GM18909 (cell line): ENCODE data around the gene DIP2B.
"Not testable (repeated sequence)": the region's sequence is repeated elsewhere in the genome, so short reads cannot be mapped to it uniquely, and the experiment has no call there.

Source experiments
- ATAC-seq: cut with Tn5 transposase; IDR thresholded peaks from one replicate; pipeline ENCODE4 v1.9.1; 2021; ENCODE audit warnings: mild to moderate bottlenecking; ENCODE audit not compliant: unreplicated experiment, poor library complexity

The DIP2B gene

DNA sequence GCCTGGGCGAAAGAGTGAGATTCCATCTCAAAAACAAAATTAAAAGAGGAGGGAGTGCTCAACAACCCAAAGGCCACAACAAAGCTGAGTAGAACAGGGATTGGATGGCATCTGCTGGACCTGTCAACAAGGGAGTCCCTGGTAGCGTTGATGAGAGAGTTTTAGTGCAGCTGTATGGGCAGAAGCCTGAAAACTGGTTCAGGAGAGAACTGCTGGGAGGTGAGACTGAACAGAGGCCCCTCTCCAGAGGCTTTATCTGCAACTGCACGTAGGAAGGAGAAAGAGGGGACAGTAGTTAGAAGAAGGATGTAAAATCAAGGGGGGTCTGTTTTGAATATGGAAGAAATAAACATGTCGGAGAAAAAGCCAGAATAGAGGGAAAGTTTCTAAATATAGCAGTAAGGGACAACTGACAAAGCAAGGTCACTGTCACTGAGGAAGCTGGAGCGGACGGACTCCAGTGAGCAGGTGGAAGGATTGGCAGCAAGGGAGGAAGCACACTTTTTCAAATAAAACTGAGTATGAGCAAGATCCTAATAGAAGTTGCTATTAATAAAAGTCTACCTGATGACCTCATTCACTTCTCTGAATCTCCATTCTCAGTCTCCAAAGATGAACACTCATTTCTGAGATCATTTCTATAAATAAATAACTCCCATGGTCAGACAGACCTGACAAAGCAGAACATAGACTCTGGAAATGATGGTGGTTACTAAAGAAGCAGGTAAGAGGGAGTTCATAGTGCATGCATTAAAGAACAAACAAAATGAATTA, 247.3 kb downstream of the DIP2B start:
- ATAC-seq: no peak

- ATAC-seq: no peak
Observed at GRCh38 chr12:50753232-50753769, 248.5 kb downstream of the DIP2B start.

DNA sequence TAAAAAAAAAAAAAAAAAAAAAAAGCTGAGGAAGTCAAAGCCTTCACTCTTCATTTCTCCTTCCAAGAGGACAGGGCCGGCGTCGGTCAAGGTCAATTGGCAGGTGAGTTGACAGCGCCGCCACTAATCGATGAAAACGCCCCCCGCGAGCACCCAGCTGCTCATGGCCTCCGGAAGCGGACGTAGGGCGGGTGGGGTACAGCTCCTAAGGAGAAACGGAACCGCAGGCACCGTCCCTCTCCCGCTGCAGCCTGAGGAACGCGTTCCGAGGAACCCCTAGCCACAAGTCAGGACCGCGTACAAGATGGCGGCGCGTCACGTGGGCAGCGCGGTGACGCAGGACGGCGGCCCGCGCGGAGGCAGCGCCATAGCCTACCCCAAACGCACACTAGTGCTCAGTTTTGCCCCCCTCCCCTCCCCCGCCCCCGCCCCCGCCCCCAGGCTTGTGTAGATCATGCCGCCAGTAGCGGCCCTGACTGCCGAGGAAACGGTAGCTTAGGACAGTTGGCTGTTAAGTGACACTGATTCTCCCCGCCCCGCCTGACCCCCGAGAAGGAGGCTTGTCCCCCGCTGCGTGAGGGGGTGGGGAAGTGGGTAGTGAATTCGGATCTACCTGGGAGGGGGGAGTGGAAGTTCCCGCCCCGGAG, 259.0 kb downstream of the DIP2B start, which contains the start of gene ATF1:
ATF1 (plus strand) TSS at position 463 of the 647 bp plus-strand sequence. CDS start 16,045 bp downstream, outside the sequence.
- ATAC-seq: peak; percentile 79

GRCh38 chr12:50764286-50765094, 259.7 kb downstream of the DIP2B start:
- peak; percentile 52 for ATAC-seq

- ATAC-seq: no peak
Observed at GRCh38 chr12:50765095-50765911, 260.5 kb downstream of the DIP2B start.

DNA sequence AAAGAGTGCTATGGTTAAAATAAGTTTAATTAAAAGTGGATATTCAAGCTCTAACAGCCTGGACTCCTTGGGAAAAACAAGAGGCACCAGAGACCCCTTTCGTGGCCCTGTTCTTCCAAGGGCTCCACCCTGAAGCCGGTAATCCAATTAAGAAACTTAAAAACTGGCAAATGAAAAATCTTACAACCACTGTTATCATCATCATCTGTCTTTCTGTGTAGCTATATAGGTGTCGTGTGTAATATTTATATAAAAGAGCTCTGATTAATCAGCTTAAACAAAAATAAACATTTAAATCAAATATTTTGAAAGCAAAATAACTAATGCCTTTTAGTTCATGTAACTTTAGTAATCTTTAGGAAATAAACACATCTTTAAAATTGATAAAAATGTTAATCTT, 263.6 kb downstream of the DIP2B start:
- no peak for ATAC-seq

DNA sequence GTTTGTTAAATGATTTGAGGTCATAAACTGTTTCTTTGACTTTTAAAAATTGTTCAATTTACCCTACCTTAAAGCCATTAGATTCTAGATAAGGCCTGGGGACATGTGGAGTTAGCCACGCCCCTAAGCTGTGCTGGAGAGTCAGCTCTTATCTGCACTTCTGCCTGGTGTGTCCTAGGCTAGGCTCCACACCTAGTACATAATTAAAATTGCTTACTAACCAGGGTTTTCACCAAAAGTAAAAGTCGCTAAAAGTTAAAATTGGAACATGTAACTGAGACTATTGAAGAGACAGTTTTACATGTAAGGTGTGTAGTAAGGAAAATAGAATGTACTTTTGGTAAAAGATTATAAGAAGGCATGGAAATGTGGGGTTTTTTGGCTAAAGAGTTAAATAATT, 264.0 kb downstream of the DIP2B start:
- not testable (repeated sequence) for ATAC-seq

GRCh38 chr12:50771409-50771808, 266.6 kb downstream of the DIP2B start:
- no peak for ATAC-seq

- no peak for ATAC-seq
Observed at GRCh38 chr12:50772470-50772869, 267.7 kb downstream of the DIP2B start.

- no peak for ATAC-seq
Observed at GRCh38 chr12:50772877-50773276, 268.1 kb downstream of the DIP2B start.

GRCh38 chr12:50775251-50775650, 270.5 kb downstream of the DIP2B start:
- ATAC-seq: no peak

- no peak for ATAC-seq
Observed at GRCh38 chr12:50776749-50777728, 272.3 kb downstream of the DIP2B start.

- no peak for ATAC-seq
Observed at GRCh38 chr12:50778663-50779590, 274.1 kb downstream of the DIP2B start.

- ATAC-seq: no peak
Observed at GRCh38 chr12:50780013-50780412, 275.2 kb downstream of the DIP2B start.

DNA sequence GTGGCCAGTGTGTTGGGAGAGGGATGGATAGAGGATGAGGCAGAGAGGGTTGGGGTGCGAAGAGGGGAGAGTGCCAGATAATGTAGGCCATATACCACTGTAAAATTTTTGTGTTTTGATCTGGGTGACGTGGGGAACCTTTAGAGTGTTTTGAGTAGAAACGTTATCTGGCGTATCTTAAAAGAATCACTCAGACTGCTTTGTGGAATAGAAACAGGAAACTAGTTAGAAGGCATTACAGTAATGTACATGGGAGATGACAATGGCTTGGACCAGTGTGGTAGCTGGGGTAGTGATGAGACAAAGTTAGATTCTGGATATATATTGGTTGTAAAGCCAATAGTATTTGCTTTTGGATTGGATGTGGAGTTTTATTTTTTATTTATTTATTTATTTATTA, 279.7 kb downstream of the DIP2B start:
- ATAC-seq: no peak

DNA sequence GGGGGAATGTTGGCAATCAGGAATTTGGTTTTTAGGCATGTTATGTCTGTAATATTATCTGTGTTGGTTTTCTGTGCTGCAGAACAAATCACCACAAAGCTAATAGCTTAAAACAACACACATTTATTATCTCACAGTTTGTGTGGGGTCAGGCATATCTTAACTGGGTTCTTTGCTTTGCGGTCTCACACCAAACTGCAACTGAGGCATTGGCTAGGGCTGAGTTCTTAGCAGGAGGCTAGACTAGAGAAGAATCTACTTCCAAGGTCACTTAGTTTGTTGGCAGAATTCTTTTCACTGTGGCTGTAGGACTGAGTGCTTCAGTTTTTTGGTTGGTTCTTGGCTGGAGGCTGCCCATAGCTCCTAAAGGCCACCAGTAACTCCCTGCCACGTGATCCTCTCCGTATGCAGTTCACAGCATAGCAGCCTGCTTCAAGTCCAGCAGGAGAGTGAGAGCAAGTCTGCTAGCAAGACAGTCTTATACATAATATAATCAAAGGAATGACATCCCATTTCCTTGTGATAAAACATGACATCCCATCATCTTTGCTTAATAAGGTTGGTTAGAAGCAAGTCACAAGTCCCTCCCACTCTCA, 280.7 kb downstream of the DIP2B start:
- no peak for ATAC-seq

DNA sequence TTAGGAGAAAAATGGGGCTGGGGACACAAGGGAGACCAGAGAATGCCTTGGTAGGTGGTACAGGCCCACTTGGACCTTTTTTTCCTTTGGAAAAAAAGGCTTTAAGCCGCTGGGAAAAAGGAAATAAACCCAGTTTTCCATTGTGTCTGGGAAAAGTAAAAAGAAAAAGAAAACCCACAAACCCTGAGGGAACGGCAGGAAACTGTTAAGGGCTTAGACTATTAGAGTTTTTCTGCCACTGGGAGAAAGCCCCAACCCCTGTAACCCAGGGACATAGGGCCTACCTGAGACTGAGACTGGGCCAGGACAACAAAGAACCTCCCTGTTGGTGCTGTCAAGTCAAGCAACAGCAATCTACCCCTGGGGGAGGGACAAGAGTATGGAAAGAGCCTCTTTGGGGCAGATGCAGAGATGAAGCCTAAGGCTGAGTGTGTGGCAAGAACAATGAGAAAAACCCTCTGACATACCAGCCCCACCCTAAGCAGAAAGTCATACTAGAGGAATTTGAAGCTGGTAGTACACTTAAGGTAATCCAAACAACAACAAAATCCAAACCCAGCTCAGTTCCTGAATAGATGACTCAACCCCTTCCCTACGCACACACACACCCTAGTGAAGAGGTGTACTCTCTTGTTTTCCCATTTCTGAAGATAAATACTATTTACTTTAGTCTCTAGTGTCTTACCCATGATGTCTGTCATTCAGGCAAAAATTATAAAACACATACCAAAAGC, 281.9 kb downstream of the DIP2B start:
- no peak for ATAC-seq
